ENCODE results near the gene GCSAM.

DNA sequence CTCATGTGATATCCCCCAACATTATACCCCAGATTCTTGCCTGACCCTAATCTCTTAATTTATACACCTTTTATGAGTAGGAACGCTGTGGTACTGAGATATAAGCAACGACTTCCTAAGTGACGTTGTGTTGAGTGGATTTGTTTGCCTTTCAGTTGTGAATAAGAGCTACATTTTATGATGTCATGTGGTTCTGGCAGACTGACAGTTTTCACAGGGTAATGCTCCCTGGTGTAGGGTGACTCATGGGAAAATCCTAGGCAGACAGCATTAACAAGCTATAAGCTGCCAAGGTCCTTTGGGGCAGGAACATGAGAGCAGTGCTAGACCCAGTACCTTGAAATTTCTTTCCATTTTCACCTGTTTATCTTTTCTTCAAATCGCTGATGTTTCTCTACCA, 35.7 kb downstream of the GCSAM start:
- TF ChIP-seq, protein P1, sequence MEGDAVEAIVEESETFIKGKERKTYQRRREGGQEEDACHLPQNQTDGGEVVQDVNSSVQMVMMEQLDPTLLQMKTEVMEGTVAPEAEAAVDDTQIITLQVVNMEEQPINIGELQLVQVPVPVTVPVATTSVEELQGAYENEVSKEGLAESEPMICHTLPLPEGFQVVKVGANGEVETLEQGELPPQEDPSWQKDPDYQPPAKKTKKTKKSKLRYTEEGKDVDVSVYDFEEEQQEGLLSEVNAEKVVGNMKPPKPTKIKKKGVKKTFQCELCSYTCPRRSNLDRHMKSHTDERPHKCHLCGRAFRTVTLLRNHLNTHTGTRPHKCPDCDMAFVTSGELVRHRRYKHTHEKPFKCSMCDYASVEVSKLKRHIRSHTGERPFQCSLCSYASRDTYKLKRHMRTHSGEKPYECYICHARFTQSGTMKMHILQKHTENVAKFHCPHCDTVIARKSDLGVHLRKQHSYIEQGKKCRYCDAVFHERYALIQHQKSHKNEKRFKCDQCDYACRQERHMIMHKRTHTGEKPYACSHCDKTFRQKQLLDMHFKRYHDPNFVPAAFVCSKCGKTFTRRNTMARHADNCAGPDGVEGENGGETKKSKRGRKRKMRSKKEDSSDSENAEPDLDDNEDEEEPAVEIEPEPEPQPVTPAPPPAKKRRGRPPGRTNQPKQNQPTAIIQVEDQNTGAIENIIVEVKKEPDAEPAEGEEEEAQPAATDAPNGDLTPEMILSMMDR (IDR thresholded peaks at IDR 0.05), result no peak
- TF ChIP-seq POLR2A (IDR thresholded peaks at IDR 0.05), result no peak

All from body of pancreas (tissue), 4 donors.